ENCODE data around the gene SPAG5. TPM values are rescaled to one million over a fixed set of nuclear protein-coding genes. Genes with fewer than 3 reads are reported as not detected.

SPAG5 gene
- polyA plus RNA-seq, 1 donor from 2014 or later, result 19.9 TPM

DNA sequence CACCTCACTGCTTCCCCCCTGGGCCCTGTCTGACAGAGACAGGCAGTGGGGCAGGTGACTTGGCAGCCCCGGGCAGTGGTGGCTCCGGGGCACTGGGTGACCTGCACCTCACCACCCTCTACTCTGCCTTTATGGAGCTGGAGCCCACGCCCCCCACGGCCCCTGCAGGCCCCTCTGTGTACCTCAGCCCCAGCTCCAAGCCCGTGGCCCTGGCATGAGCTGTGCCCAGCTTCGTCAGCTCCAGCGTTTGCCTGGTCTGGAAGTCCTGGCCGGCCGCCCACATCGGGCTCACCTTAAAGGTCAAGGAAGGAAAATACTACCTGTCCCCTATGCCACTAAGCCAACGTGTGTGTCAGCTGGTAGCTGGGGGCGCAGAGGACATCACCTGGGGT is 61.6 kb downstream of the SPAG5 start:
- no peaks in the 10 kb centered on the region for H3K9me2 ChIP-seq (ENCODE audit: insufficient read depth, low read length)
- H3K9me3 ChIP-seq (ENCODE audit: low read length), result no peaks in the 10 kb centered on the region
- H3K4me3 ChIP-seq (ENCODE audit: low read length), result no peak overlapping the region
- no peaks in the 10 kb centered on the region for H3K27me3 ChIP-seq (ENCODE audit: insufficient read depth, low read depth, low read length)
- H3K36me3 ChIP-seq (ENCODE audit: insufficient read depth, low read length), result no peaks in the 10 kb centered on the region
- H3K4me2 ChIP-seq (ENCODE audit: low read length), result no peak overlapping the region
- H3K27ac ChIP-seq (ENCODE audit: low read length), result no peak overlapping the region
- no peaks in the 10 kb centered on the region for H4K20me1 ChIP-seq (ENCODE audit: insufficient read depth)
- no peak overlapping the region for H3K9ac ChIP-seq (ENCODE audit: low read length)
- TF ChIP-seq POLR2AphosphoS5 (IDR thresholded peaks at IDR 0.05) (no peak), SMC3 (conservative IDR thresholded peaks at IDR 0.05; ENCODE audit: poor library complexity) (no peak), EZH2 (IDR thresholded peaks at IDR 0.05; ENCODE audit: borderline replicate concordance, insufficient read depth, low read length, poor library complexity, severe bottlenecking) (no peak), TAF1 (IDR thresholded peaks at IDR 0.05; ENCODE audit: low read depth) (no peak), MXI1 (conservative IDR thresholded peaks at IDR 0.05; ENCODE audit: poor library complexity, severe bottlenecking) (no peak), REST (IDR thresholded peaks at IDR 0.05; ENCODE audit: borderline replicate concordance) (no peak), EP300 (conservative IDR thresholded peaks at IDR 0.05; ENCODE audit: poor library complexity, severe bottlenecking) (no peak), CTCF (IDR thresholded peaks at IDR 0.05; ENCODE audit: poor library complexity, severe bottlenecking) (no peak), RAD21 (conservative IDR thresholded peaks at IDR 0.05) (no peak)
- H2AFZ ChIP-seq (ENCODE audit: low read depth, low read length), result no peak overlapping the region
- H3F3A ChIP-seq (ENCODE audit: insufficient read depth, low read length, poor library complexity, severe bottlenecking), result no peaks in the 10 kb centered on the region
- no peaks in the 10 kb centered on the region for H3K79me2 ChIP-seq (replicated peaks; ENCODE audit: insufficient read depth, low read length)

- H3K27ac ChIP-seq (ENCODE audit: low read length), result no peak overlapping the region
- H3K4me2 ChIP-seq (ENCODE audit: low read length), result no peak overlapping the region
- H2AFZ ChIP-seq (ENCODE audit: low read depth, low read length), result no peak overlapping the region
- no peak overlapping the region for H3K4me3 ChIP-seq (ENCODE audit: low read length)
- TF ChIP-seq RAD21 (conservative IDR thresholded peaks at IDR 0.05), result no peak
- no peaks in the 10 kb centered on the region for H4K20me1 ChIP-seq (ENCODE audit: insufficient read depth)
- no peak overlapping the region for H3K9ac ChIP-seq (ENCODE audit: low read length)
- no peaks in the 10 kb centered on the region for H3K9me2 ChIP-seq (ENCODE audit: insufficient read depth, low read length)
- no peaks in the 10 kb centered on the region for H3K79me2 ChIP-seq (replicated peaks; ENCODE audit: insufficient read depth, low read length)
- no peaks in the 10 kb centered on the region for H3K27me3 ChIP-seq (ENCODE audit: insufficient read depth, low read depth, low read length)
- H3F3A ChIP-seq (ENCODE audit: insufficient read depth, low read length, poor library complexity, severe bottlenecking), result no peaks in the 10 kb centered on the region
- H3K9me3 ChIP-seq (ENCODE audit: low read length), result no peaks in the 10 kb centered on the region
- no peaks in the 10 kb centered on the region for H3K36me3 ChIP-seq (ENCODE audit: insufficient read depth, low read length)
Observed at GRCh38 chr17:28536532-28537218, 62.1 kb downstream of the SPAG5 start.
